ENCODE data around the gene HTD2.

Gene HTD2

GRCh38 chr3:58357402-58357801 is 51.1 kb downstream of the HTD2 start:
- Histone ChIP-seq H3K27me3 (ENCODE audit: insufficient read depth, low read length) (no peaks in the 10 kb centered on the region), H3K36me3 (ENCODE audit: insufficient read depth, low read length) (no peaks in the 10 kb centered on the region), H3K4me1 (ENCODE audit: control insufficient read depth, insufficient read depth, low read length, unreplicated experiment) (no peaks in the 10 kb centered on the region), H2AFZ (ENCODE audit: low read length, unreplicated experiment) (no peak overlapping the region), H3K4me3 (ENCODE audit: low read depth, low read length) (no peak overlapping the region), H3K27ac (ENCODE audit: low read depth, low read length) (no peak overlapping the region), H3K79me2 (ENCODE audit: control insufficient read depth, insufficient read depth, low read length, unreplicated experiment) (peaks cover 13% of the 10 kb centered on the region)

GRCh38 chr3:58358092-58358491 is 51.8 kb downstream of the HTD2 start:
- H3K4me3 ChIP-seq (ENCODE audit: low read depth, low read length), result no peak overlapping the region
- no peaks in the 10 kb centered on the region for H3K27me3 ChIP-seq (ENCODE audit: insufficient read depth, low read length)
- no peak overlapping the region for H3K27ac ChIP-seq (ENCODE audit: low read depth, low read length)
- no peak overlapping the region for H2AFZ ChIP-seq (ENCODE audit: low read length, unreplicated experiment)
- H3K36me3 ChIP-seq (ENCODE audit: insufficient read depth, low read length), result no peaks in the 10 kb centered on the region
- no peaks in the 10 kb centered on the region for H3K4me1 ChIP-seq (ENCODE audit: control insufficient read depth, insufficient read depth, low read length, unreplicated experiment)
- H3K79me2 ChIP-seq (ENCODE audit: control insufficient read depth, insufficient read depth, low read length, unreplicated experiment), result peaks cover 13% of the 10 kb centered on the region

DNA sequence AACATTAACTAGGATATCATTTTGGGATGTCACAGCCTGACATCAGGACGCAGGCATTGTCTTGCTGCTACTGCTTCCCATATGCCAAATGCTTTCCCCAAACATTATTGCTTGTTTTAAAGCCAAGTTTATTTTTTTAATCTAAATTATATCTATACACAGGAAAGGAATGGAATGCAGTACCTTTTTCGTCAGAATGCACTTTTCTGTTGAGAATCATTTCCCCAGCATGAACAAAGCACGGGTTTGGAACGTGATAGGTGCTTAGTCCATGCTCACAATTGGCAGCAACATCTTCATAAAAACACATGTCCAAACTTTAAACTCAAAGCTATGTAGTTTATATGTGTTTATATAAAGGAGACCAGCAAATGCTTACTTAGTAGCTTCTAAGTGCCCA is 52.5 kb downstream of the HTD2 start:
- no peaks in the 10 kb centered on the region for H3K4me1 ChIP-seq (ENCODE audit: control insufficient read depth, insufficient read depth, low read length, unreplicated experiment)
- H3K27me3 ChIP-seq (ENCODE audit: insufficient read depth, low read length), result no peaks in the 10 kb centered on the region
- no peak overlapping the region for H2AFZ ChIP-seq (ENCODE audit: low read length, unreplicated experiment)
- H3K36me3 ChIP-seq (ENCODE audit: insufficient read depth, low read length), result no peaks in the 10 kb centered on the region
- H3K4me3 ChIP-seq (ENCODE audit: low read depth, low read length), result no peak overlapping the region
- no peak overlapping the region for H3K27ac ChIP-seq (ENCODE audit: low read depth, low read length)
- H3K79me2 ChIP-seq (ENCODE audit: control insufficient read depth, insufficient read depth, low read length, unreplicated experiment), result peaks cover 13% of the 10 kb centered on the region

- peaks cover 13% of the 10 kb centered on the region for H3K79me2 ChIP-seq (ENCODE audit: control insufficient read depth, insufficient read depth, low read length, unreplicated experiment)
- H3K27ac ChIP-seq (ENCODE audit: low read depth, low read length), result no peak overlapping the region
- H3K4me3 ChIP-seq (ENCODE audit: low read depth, low read length), result no peak overlapping the region
- no peaks in the 10 kb centered on the region for H3K36me3 ChIP-seq (ENCODE audit: insufficient read depth, low read length)
- no peak overlapping the region for H2AFZ ChIP-seq (ENCODE audit: low read length, unreplicated experiment)
- H3K4me1 ChIP-seq (ENCODE audit: control insufficient read depth, insufficient read depth, low read length, unreplicated experiment), result no peaks in the 10 kb centered on the region
- no peaks in the 10 kb centered on the region for H3K27me3 ChIP-seq (ENCODE audit: insufficient read depth, low read length)
These were observed 53.3 kb downstream of the HTD2 start for GRCh38 chr3:58359621-58360020.

- H3K4me1 ChIP-seq (ENCODE audit: control insufficient read depth, insufficient read depth, low read length, unreplicated experiment), result no peaks in the 10 kb centered on the region
- H3K79me2 ChIP-seq (ENCODE audit: control insufficient read depth, insufficient read depth, low read length, unreplicated experiment), result peaks cover 6% of the 10 kb centered on the region
- H3K27ac ChIP-seq (ENCODE audit: low read depth, low read length), result no peak overlapping the region
- no peak overlapping the region for H3K4me3 ChIP-seq (ENCODE audit: low read depth, low read length)
- no peak overlapping the region for H2AFZ ChIP-seq (ENCODE audit: low read length, unreplicated experiment)
- H3K27me3 ChIP-seq (ENCODE audit: insufficient read depth, low read length), result no peaks in the 10 kb centered on the region
- no peaks in the 10 kb centered on the region for H3K36me3 ChIP-seq (ENCODE audit: insufficient read depth, low read length)
These were observed 55.5 kb downstream of the HTD2 start for GRCh38 chr3:58361866-58362265.

DNA sequence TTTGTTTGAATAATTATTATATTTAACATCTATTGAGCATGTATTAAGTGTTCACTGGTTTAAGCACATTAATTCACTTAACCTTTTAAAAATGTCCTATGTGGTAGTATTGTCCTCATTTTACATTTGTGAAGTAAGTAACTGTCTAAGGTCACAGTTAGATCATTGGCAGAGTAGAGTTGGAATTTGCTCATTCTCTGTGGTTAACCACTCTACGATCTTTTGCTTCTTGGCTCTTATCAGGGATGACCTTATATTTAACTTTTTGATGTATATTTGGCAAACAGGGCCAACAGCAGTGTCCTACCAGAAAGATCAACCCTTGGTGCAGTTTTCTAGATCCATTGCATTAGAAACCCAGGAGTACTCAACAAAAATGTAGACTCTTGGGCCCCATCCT is 60.4 kb downstream of the HTD2 start:
- Histone ChIP-seq H3K4me1 (ENCODE audit: control insufficient read depth, insufficient read depth, low read length, unreplicated experiment) (no peaks in the 10 kb centered on the region), H3K79me2 (ENCODE audit: control insufficient read depth, insufficient read depth, low read length, unreplicated experiment) (peaks cover 6% of the 10 kb centered on the region), H3K36me3 (ENCODE audit: insufficient read depth, low read length) (peaks cover 5% of the 10 kb centered on the region; the same call in 1 of the 2 replicates), H3K27ac (ENCODE audit: low read depth, low read length) (no peak overlapping the region), H3K4me3 (ENCODE audit: low read depth, low read length) (no peak overlapping the region), H3K27me3 (ENCODE audit: insufficient read depth, low read length) (no peaks in the 10 kb centered on the region), H2AFZ (ENCODE audit: low read length, unreplicated experiment) (no peak overlapping the region)

DNA sequence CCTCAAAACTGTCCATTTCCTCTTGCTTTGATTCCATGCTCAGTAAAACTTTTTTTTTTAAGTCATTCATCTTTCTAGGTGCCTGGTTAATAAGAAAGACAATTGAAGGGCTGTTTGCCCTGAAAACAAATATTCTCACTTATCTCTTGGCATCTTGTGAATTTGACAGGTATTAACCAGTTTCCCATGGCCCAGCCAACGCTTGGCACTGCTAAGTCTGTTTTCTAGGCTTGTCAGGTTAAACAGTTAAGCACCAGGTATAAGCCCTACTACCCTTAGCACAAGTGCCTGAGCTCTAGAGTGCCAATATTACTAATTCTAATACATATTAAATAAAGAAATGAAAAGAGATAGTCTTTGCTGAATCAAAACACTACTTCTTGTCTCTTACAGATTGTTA is 62.7 kb downstream of the HTD2 start:
- Histone ChIP-seq H3K4me3 (ENCODE audit: low read depth, low read length) (no peak overlapping the region), H3K27ac (ENCODE audit: low read depth, low read length) (no peak overlapping the region), H3K36me3 (ENCODE audit: insufficient read depth, low read length) (peaks cover 5% of the 10 kb centered on the region; the same call in 1 of the 2 replicates), H2AFZ (ENCODE audit: low read length, unreplicated experiment) (no peak overlapping the region), H3K27me3 (ENCODE audit: insufficient read depth, low read length) (no peaks in the 10 kb centered on the region), H3K79me2 (ENCODE audit: control insufficient read depth, insufficient read depth, low read length, unreplicated experiment) (peaks cover 6% of the 10 kb centered on the region), H3K4me1 (ENCODE audit: control insufficient read depth, insufficient read depth, low read length, unreplicated experiment) (no peaks in the 10 kb centered on the region)
